ENCODE results near the gene MTURN. TPM values are rescaled to one million over a fixed set of nuclear protein-coding genes. Genes with fewer than 3 reads are reported as not detected.
A peak's percentile ranks its signal among the peaks of the same experiment; 100 is the strongest.

MTURN gene
- total RNA-seq, 1 experiment from 2014 or later = 16.0 TPM

- H3K4me1 ChIP-seq (replicated peaks) = peaks cover 66% of the 10 kb centered on the region
- no peak for DNase-seq (ENCODE audit: low read depth in 1 of 2, low spot score in 2 of 2)
- H3K27me3 ChIP-seq (replicated peaks) = no peaks in the 10 kb centered on the region
- no peaks in the 10 kb centered on the region for H3K9me3 ChIP-seq (replicated peaks)
- H3K4me3 ChIP-seq = no peak overlapping the region
- no peaks in the 10 kb centered on the region for H3K36me3 ChIP-seq
- H3K27ac ChIP-seq = peak overlapping the region; percentile 92
These were observed 37.7 kb downstream of the MTURN start for GRCh38 chr7:30172451-30172850.

- peak overlapping the region; percentile 92 for H3K27ac ChIP-seq
- H3K9me3 ChIP-seq (replicated peaks) = no peaks in the 10 kb centered on the region
- DNase-seq (ENCODE audit: low read depth in 1 of 2, low spot score in 2 of 2) = peak; percentile 90 to 95
- H3K4me3 ChIP-seq = no peak overlapping the region
- H3K27me3 ChIP-seq (replicated peaks) = no peaks in the 10 kb centered on the region
- peaks cover 66% of the 10 kb centered on the region for H3K4me1 ChIP-seq (replicated peaks)
- no peaks in the 10 kb centered on the region for H3K36me3 ChIP-seq
These were observed 38.5 kb downstream of the MTURN start for GRCh38 chr7:30173058-30173897.

GRCh38 chr7:30175180-30175579 is 40.4 kb downstream of the MTURN start:
- Histone ChIP-seq H3K27ac (no peak overlapping the region), H3K27me3 (replicated peaks) (no peaks in the 10 kb centered on the region), H3K9me3 (replicated peaks) (no peaks in the 10 kb centered on the region), H3K4me3 (no peak overlapping the region), H3K4me1 (replicated peaks) (peaks cover 47% of the 10 kb centered on the region), H3K36me3 (no peaks in the 10 kb centered on the region)
- DNase-seq (ENCODE audit: low read depth in 1 of 2, low spot score in 2 of 2) = no peak

- Histone ChIP-seq H3K4me3 (no peak overlapping the region), H3K4me1 (replicated peaks) (peaks cover 42% of the 10 kb centered on the region), H3K36me3 (no peaks in the 10 kb centered on the region), H3K27me3 (replicated peaks) (no peaks in the 10 kb centered on the region), H3K27ac (no peak overlapping the region), H3K9me3 (replicated peaks) (no peaks in the 10 kb centered on the region)
- DNase-seq (ENCODE audit: low read depth in 1 of 2, low spot score in 2 of 2) = no peak
These were observed 40.9 kb downstream of the MTURN start for GRCh38 chr7:30175636-30176147.

GRCh38 chr7:30176463-30177109 is 41.8 kb downstream of the MTURN start:
- H3K27ac ChIP-seq = no peak overlapping the region
- no peaks in the 10 kb centered on the region for H3K27me3 ChIP-seq (replicated peaks)
- DNase-seq (ENCODE audit: low read depth in 1 of 2, low spot score in 2 of 2) = no peak
- H3K4me3 ChIP-seq = no peak overlapping the region
- H3K4me1 ChIP-seq (replicated peaks) = peaks cover 33% of the 10 kb centered on the region
- no peaks in the 10 kb centered on the region for H3K9me3 ChIP-seq (replicated peaks)
- H3K36me3 ChIP-seq = no peaks in the 10 kb centered on the region

- Histone ChIP-seq H3K27me3 (replicated peaks) (no peaks in the 10 kb centered on the region), H3K4me3 (no peak overlapping the region), H3K9me3 (replicated peaks) (no peaks in the 10 kb centered on the region), H3K36me3 (no peaks in the 10 kb centered on the region), H3K4me1 (replicated peaks) (peaks cover 27% of the 10 kb centered on the region), H3K27ac (no peak overlapping the region)
- DNase-seq (ENCODE audit: low read depth in 1 of 2, low spot score in 2 of 2) = no peak
These were observed 42.4 kb downstream of the MTURN start for GRCh38 chr7:30177186-30177585.

- Histone ChIP-seq H3K27me3 (replicated peaks) (no peaks in the 10 kb centered on the region), H3K27ac (no peak overlapping the region), H3K4me3 (no peak overlapping the region), H3K9me3 (replicated peaks) (no peaks in the 10 kb centered on the region), H3K36me3 (no peaks in the 10 kb centered on the region), H3K4me1 (replicated peaks) (peaks cover 20% of the 10 kb centered on the region)
- no peak for DNase-seq (ENCODE audit: low read depth in 1 of 2, low spot score in 2 of 2)
These were observed 43.2 kb downstream of the MTURN start for GRCh38 chr7:30177965-30178364.

- no peaks in the 10 kb centered on the region for H3K9me3 ChIP-seq (replicated peaks)
- H3K27ac ChIP-seq = no peak overlapping the region
- H3K36me3 ChIP-seq = no peaks in the 10 kb centered on the region
- H3K4me1 ChIP-seq (replicated peaks) = peaks cover 10% of the 10 kb centered on the region
- no peak for DNase-seq (ENCODE audit: low read depth in 1 of 2, low spot score in 2 of 2)
- H3K4me3 ChIP-seq = no peak overlapping the region
- no peaks in the 10 kb centered on the region for H3K27me3 ChIP-seq (replicated peaks)
These were observed 44.1 kb downstream of the MTURN start for GRCh38 chr7:30178748-30179436.

GRCh38 chr7:30180718-30181117 is 45.9 kb downstream of the MTURN start:
- H3K4me1 ChIP-seq (replicated peaks) = no peaks in the 10 kb centered on the region
- no peaks in the 10 kb centered on the region for H3K9me3 ChIP-seq (replicated peaks)
- H3K36me3 ChIP-seq = no peaks in the 10 kb centered on the region
- no peak for DNase-seq (ENCODE audit: low read depth in 1 of 2, low spot score in 2 of 2)
- no peaks in the 10 kb centered on the region for H3K27me3 ChIP-seq (replicated peaks)
- no peak overlapping the region for H3K4me3 ChIP-seq
- no peak overlapping the region for H3K27ac ChIP-seq

- Histone ChIP-seq H3K36me3 (no peaks in the 10 kb centered on the region), H3K4me1 (replicated peaks) (no peaks in the 10 kb centered on the region), H3K27me3 (replicated peaks) (no peaks in the 10 kb centered on the region), H3K9me3 (replicated peaks) (no peaks in the 10 kb centered on the region), H3K4me3 (no peak overlapping the region), H3K27ac (no peak overlapping the region)
- no peak for DNase-seq (ENCODE audit: low read depth in 1 of 2, low spot score in 2 of 2)
These were observed 46.4 kb downstream of the MTURN start for GRCh38 chr7:30181211-30181610.

- H3K4me1 ChIP-seq (replicated peaks) = no peaks in the 10 kb centered on the region
- no peaks in the 10 kb centered on the region for H3K36me3 ChIP-seq
- H3K4me3 ChIP-seq = no peak overlapping the region
- no peaks in the 10 kb centered on the region for H3K27me3 ChIP-seq (replicated peaks)
- no peak overlapping the region for H3K27ac ChIP-seq
- DNase-seq (ENCODE audit: low read depth in 1 of 2, low spot score in 2 of 2) = no peak
- H3K9me3 ChIP-seq (replicated peaks) = no peaks in the 10 kb centered on the region
These were observed 47.1 kb downstream of the MTURN start for GRCh38 chr7:30181736-30182522.

GRCh38 chr7:30182814-30183213 is 48.0 kb downstream of the MTURN start:
- H3K36me3 ChIP-seq = no peaks in the 10 kb centered on the region
- no peaks in the 10 kb centered on the region for H3K9me3 ChIP-seq (replicated peaks)
- H3K4me1 ChIP-seq (replicated peaks) = no peaks in the 10 kb centered on the region
- no peak for DNase-seq (ENCODE audit: low read depth in 1 of 2, low spot score in 2 of 2)
- H3K27me3 ChIP-seq (replicated peaks) = no peaks in the 10 kb centered on the region
- H3K4me3 ChIP-seq = no peak overlapping the region
- H3K27ac ChIP-seq = no peak overlapping the region

GRCh38 chr7:30183749-30184369 is 49.1 kb downstream of the MTURN start:
- H3K4me3 ChIP-seq = no peak overlapping the region
- no peak overlapping the region for H3K27ac ChIP-seq
- no peaks in the 10 kb centered on the region for H3K4me1 ChIP-seq (replicated peaks)
- DNase-seq (ENCODE audit: low read depth in 1 of 2, low spot score in 2 of 2) = no peak
- no peaks in the 10 kb centered on the region for H3K9me3 ChIP-seq (replicated peaks)
- H3K36me3 ChIP-seq = no peaks in the 10 kb centered on the region
- H3K27me3 ChIP-seq (replicated peaks) = no peaks in the 10 kb centered on the region
